PFSK-1 (cell line): ENCODE data around the gene UCMA.

Experiments
- FOXP2 ChIP-seq: optimal IDR thresholded peaks from 2 replicates; pipeline ENCODE3; 2011; ENCODE audit warnings: borderline replicate concordance, control low read depth, inconsistent platforms; ENCODE audit not compliant: insufficient read depth; ENCODE audit errors: extremely low read length, extremely low read depth
- POLR2AphosphoS5 ChIP-seq: IDR thresholded peaks from 2 replicates; pipeline ENCODE4 v1.6.1; 2012; ENCODE audit warnings: low read depth, mild to moderate bottlenecking, control low read depth, low read length, moderate library complexity
- SIN3A ChIP-seq: IDR thresholded peaks from 2 replicates; pipeline ENCODE4 v1.6.1; 2012; ENCODE audit warnings: mild to moderate bottlenecking, low read length, moderate library complexity, borderline replicate concordance; ENCODE audit not compliant: insufficient read depth
- TAF1 ChIP-seq: IDR thresholded peaks from 2 replicates; pipeline ENCODE4 v1.6.1; 2012; ENCODE audit warnings: low read length, control low read depth, borderline replicate concordance; ENCODE audit not compliant: insufficient read depth
- TF ChIP-seq, protein P1 (sequence below), 2 experiments: IDR thresholded peaks; 2 replicates each; pipeline versions ENCODE4 v1.6.1 to v1.8.0; 2011 to 2012; ENCODE audit warnings: low read depth in 2 of 2, low read length in 2 of 2, control low read depth in 1 of 2, inconsistent platforms in 1 of 2, mild to moderate bottlenecking in 1 of 2, moderate library complexity in 1 of 2; ENCODE audit not compliant: insufficient read depth in 1 of 2

Gene UCMA

GRCh38 chr10:13222566-13222965, 11.6 kb downstream of the UCMA start:
- TF ChIP-seq POLR2AphosphoS5 (no peak), FOXP2 (no peak), TAF1 (no peak), SIN3A (no peak)
- TF ChIP-seq, protein P1, sequence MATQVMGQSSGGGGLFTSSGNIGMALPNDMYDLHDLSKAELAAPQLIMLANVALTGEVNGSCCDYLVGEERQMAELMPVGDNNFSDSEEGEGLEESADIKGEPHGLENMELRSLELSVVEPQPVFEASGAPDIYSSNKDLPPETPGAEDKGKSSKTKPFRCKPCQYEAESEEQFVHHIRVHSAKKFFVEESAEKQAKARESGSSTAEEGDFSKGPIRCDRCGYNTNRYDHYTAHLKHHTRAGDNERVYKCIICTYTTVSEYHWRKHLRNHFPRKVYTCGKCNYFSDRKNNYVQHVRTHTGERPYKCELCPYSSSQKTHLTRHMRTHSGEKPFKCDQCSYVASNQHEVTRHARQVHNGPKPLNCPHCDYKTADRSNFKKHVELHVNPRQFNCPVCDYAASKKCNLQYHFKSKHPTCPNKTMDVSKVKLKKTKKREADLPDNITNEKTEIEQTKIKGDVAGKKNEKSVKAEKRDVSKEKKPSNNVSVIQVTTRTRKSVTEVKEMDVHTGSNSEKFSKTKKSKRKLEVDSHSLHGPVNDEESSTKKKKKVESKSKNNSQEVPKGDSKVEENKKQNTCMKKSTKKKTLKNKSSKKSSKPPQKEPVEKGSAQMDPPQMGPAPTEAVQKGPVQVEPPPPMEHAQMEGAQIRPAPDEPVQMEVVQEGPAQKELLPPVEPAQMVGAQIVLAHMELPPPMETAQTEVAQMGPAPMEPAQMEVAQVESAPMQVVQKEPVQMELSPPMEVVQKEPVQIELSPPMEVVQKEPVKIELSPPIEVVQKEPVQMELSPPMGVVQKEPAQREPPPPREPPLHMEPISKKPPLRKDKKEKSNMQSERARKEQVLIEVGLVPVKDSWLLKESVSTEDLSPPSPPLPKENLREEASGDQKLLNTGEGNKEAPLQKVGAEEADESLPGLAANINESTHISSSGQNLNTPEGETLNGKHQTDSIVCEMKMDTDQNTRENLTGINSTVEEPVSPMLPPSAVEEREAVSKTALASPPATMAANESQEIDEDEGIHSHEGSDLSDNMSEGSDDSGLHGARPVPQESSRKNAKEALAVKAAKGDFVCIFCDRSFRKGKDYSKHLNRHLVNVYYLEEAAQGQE (IDR thresholded peaks at IDR 0.05; ENCODE audit: insufficient read depth in 1 of 2, low read depth in 2 of 2, low read length in 2 of 2): no peak

GRCh38 chr10:13222151-13222550, 12.0 kb downstream of the UCMA start:
- TF ChIP-seq SIN3A: no peak
- no peak for TF ChIP-seq FOXP2
- TF ChIP-seq TAF1: no peak
- no peak for TF ChIP-seq POLR2AphosphoS5
- TF ChIP-seq, protein P1 (IDR thresholded peaks at IDR 0.05; ENCODE audit: insufficient read depth in 1 of 2, low read depth in 2 of 2, low read length in 2 of 2): no peak

GRCh38 chr10:13221572-13221971, 12.6 kb downstream of the UCMA start:
- no peak for TF ChIP-seq FOXP2
- TF ChIP-seq, protein P1 (IDR thresholded peaks at IDR 0.05; ENCODE audit: insufficient read depth in 1 of 2, low read depth in 2 of 2, low read length in 2 of 2): no peak
- TF ChIP-seq TAF1: no peak
- TF ChIP-seq SIN3A: no peak
- no peak for TF ChIP-seq POLR2AphosphoS5

- no peak for TF ChIP-seq TAF1
Observed at GRCh38 chr10:13219685-13220670, 14.2 kb downstream of the UCMA start.

DNA sequence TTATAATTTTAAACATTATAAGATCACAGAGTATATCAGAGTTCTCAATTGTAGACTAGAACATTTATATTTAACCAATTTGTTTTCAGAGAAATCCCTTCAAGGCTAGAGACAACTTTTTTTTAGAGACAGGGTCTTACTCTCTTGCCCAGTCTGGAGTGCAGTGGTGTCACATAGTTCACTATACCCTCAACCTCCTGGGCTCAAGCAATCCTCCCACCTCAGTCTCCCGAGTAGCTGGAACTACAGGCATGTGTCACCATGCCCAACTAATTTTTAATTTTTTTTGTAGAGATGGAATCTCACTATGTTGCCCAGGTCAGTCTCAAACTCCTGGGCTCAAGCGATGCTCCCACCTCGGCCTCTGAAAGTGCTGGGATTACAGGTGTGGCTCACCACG, 15.3 kb downstream of the UCMA start:
- TF ChIP-seq, protein P1 (IDR thresholded peaks at IDR 0.05; ENCODE audit: insufficient read depth in 1 of 2, low read depth in 2 of 2, low read length in 2 of 2): no peak
- TF ChIP-seq FOXP2: no peak
- no peak for TF ChIP-seq POLR2AphosphoS5
- no peak for TF ChIP-seq TAF1
- no peak for TF ChIP-seq SIN3A
